ENCODE data around the gene SNRPB2. TPM values are rescaled to one million over a fixed set of nuclear protein-coding genes. Genes with fewer than 3 reads are reported as not detected.

Gene SNRPB2
- total RNA-seq, 1 experiment from 2014 or later: 78.4 TPM

- DNase-seq (ENCODE audit: low read depth, low spot score) (no peak), ATAC-seq (no peak)
- TF ChIP-seq EZH2phosphoT487 (IDR thresholded peaks at IDR 0.05; ENCODE audit: borderline replicate concordance): no peak
- no peak for TF ChIP-seq CTCF (IDR thresholded peaks at IDR 0.05 in 2 of 3, conservative IDR thresholded peaks at IDR 0.05 in 1 of 3; ENCODE audit: borderline replicate concordance in 1 of 3, insufficient read depth in 1 of 3, low read depth in 2 of 3, low read length in 2 of 3)
- no peak for TF ChIP-seq EGR1 (IDR thresholded peaks at IDR 0.05; ENCODE audit: low read depth)
- no peak for TF ChIP-seq SIN3A (IDR thresholded peaks at IDR 0.05; ENCODE audit: low read depth)
- TF ChIP-seq ZNF274 (IDR thresholded peaks at IDR 0.05; ENCODE audit: low read depth, low read length): no peak
- TF ChIP-seq ELF1 (IDR thresholded peaks at IDR 0.05; ENCODE audit: borderline replicate concordance, low read depth): no peak
- TF ChIP-seq TCF7L2 (IDR thresholded peaks at IDR 0.05; ENCODE audit: borderline replicate concordance, extremely low read depth, insufficient read depth, insufficient read length): no peak
- no peak for TF ChIP-seq EZH2 (IDR thresholded peaks at IDR 0.05)
- TF ChIP-seq YY1 (IDR thresholded peaks at IDR 0.05; ENCODE audit: extremely low read depth, insufficient replicate concordance, low read depth, low read length): no peak
- no peak for TF ChIP-seq SRF (IDR thresholded peaks at IDR 0.05; ENCODE audit: low read depth)
- TF ChIP-seq CEBPB (IDR thresholded peaks at IDR 0.05; ENCODE audit: low read depth): no peak
- Histone ChIP-seq H3K79me2 (ENCODE audit: insufficient read depth, low read length) (no peaks in the 10 kb centered on the region), H3K9me3 (ENCODE audit: control insufficient read depth in 1 of 2, insufficient read depth in 1 of 2, low read depth in 1 of 2, low read length in 2 of 2) (no peaks in the 10 kb centered on the region), H3K36me3 (ENCODE audit: control insufficient read depth in 1 of 2, insufficient read depth in 2 of 2, low read length in 2 of 2) (no peaks in the 10 kb centered on the region), H3K9ac (ENCODE audit: low read length) (no peak overlapping the region), H3K4me2 (ENCODE audit: low read length) (no peak overlapping the region), H3K4me1 (ENCODE audit: control insufficient read depth in 1 of 2, insufficient read depth in 2 of 2, low read length in 2 of 2) (no peaks in the 10 kb centered on the region), H3K27ac (ENCODE audit: low read depth, low read length) (no peak overlapping the region), H3K27me3 (ENCODE audit: insufficient read depth, low read length) (no peaks in the 10 kb centered on the region), H4K20me1 (ENCODE audit: insufficient read depth) (no peaks in the 10 kb centered on the region), H3K4me3 (replicated peaks in 1 of 2; ENCODE audit: low read depth in 1 of 2, low read length in 2 of 2) (no peak overlapping the region), H2AFZ (ENCODE audit: low read depth, low read length, poor library complexity, severe bottlenecking) (no peak overlapping the region), H3K9me2 (ENCODE audit: insufficient read depth) (no peaks in the 10 kb centered on the region)
- intact Hi-C loops (cut with micrococcal nuclease): no loop called here
- no TSS peak for BruUV-seq (replicated peaks)
- ChIA-PET POLR2A (no interaction called here), CTCF (interaction anchor here (1.5 kb wide), 1 partner anchor 10 kb away, joined by 3 read pairs; no protein-coding TSS in a partner anchor), RAD21 (ENCODE audit: low non-redundant PET in 1 of 2, low total read pairs in 2 of 2, uncharacterized antibody in 2 of 2, unreplicated experiment in 2 of 2) (no interaction called here)
Observed at GRCh38 chr20:16752082-16752481, 22.3 kb downstream of the SNRPB2 start.
